ENCODE data around the gene ALK.

Gene ALK

DNA sequence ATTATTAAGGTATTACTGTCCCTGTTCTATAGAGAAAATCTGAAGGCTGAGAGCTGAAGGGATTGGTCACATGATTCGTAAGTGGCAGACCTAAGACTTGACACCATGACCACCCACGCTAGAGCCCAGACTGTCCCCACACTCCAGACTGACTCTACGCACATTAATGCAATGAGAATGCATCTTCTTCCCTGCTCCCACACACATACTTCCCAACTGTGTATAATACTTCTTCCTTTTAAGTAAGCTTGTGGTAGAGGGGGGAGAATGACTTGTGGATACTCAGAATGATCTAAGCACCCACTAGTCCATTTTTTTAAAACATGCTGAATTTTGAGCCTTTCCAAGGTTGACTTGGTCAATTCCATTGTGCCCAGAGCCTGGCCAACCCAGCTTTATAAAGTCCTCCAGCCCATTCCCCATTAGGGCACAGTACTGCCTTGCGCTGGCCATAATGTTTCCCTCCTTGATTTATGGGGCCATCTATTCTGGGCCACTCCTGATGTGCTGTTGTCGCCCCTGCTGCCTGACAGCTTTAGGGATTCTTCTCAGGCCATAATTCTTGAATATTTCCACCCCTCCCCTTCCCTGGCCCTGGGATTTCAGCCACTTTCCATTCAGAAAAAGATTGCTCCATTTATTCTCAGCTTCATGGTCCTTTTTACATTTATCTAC lies 28.7 kb downstream of the ALK start:
- no peak overlapping the region for H3K4me3 ChIP-seq (ENCODE audit: low read depth, low read length)
- TF ChIP-seq, protein P1, sequence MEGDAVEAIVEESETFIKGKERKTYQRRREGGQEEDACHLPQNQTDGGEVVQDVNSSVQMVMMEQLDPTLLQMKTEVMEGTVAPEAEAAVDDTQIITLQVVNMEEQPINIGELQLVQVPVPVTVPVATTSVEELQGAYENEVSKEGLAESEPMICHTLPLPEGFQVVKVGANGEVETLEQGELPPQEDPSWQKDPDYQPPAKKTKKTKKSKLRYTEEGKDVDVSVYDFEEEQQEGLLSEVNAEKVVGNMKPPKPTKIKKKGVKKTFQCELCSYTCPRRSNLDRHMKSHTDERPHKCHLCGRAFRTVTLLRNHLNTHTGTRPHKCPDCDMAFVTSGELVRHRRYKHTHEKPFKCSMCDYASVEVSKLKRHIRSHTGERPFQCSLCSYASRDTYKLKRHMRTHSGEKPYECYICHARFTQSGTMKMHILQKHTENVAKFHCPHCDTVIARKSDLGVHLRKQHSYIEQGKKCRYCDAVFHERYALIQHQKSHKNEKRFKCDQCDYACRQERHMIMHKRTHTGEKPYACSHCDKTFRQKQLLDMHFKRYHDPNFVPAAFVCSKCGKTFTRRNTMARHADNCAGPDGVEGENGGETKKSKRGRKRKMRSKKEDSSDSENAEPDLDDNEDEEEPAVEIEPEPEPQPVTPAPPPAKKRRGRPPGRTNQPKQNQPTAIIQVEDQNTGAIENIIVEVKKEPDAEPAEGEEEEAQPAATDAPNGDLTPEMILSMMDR (IDR thresholded peaks at IDR 0.05; ENCODE audit: borderline replicate concordance, insufficient read depth, low read depth, low read length): no peak

DNA sequence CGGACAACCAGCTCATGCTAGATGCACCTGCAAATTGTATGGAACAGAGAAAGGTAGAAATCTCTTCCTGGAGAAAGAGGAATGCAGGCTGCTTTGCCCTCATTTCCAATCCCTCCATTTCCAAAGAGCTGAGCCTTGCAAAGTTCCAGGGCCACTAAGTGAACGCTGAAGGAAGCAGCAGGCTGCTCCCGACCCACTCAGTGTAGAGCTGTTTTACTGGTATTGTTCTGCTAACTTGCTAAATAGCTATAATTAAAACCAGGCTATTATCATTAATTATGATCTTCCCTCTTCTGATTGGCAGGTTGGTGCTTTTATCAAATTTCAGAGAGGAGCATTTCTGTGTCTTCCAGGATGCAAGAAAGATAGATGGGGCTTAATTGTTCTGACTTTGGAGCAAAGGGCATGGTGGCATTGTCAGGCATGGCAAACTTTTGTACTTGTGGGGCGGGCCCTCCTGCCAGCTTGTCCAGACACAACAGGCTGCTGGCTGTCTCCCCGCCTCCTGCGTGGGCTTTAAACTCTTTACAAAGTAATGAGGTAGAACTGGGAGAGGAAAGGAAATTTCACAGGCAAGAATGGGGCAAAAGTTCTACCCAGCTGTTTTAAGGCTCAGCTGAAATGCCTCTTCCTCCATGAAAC lies 40.2 kb downstream of the ALK start:
- no peak overlapping the region for H3K4me3 ChIP-seq (ENCODE audit: low read depth, low read length)
- TF ChIP-seq, protein P1 (IDR thresholded peaks at IDR 0.05; ENCODE audit: borderline replicate concordance, insufficient read depth, low read depth, low read length): no peak

DNA sequence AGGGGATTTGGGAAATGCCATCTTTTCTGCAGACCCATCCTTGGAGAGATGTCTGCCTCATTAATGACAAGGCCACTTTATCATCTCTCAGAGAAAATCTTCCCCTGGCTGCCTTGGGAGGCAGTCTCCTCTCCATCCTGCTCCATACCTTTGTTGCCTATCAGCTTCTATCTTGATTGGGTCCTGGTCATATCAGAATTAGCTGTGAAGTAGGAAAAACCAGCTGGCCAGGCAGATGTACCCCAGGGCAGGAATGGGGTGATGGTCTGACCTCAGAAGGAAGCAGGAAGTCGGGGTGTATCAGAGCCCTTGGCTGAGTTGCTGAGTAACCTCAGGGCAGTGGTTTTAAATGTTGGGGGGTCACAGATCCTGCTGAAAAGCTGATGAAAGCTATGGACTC lies 41.3 kb downstream of the ALK start:
- TF ChIP-seq, protein P1 (IDR thresholded peaks at IDR 0.05; ENCODE audit: borderline replicate concordance, insufficient read depth, low read depth, low read length): no peak
- no peak overlapping the region for H3K4me3 ChIP-seq (ENCODE audit: low read depth, low read length)

DNA sequence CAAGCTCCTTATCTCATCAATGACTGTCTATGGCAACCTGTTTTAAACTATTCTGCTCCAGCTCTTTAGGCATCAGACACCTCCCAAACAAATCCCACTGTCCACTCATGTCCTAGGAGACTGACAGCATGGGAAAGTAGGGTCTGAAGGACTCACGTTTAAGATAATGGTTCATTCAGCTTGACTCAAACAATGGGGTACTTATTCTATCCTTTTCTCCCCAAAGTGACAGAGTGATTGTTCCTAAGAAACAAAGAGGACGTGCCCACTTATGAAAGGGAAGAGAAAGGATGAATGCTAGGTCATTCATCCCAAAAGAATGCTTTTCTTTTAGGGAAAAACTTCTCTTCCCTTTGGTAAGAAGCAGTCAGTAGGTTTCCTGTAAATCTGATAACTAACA lies 41.9 kb downstream of the ALK start:
- H3K4me3 ChIP-seq (ENCODE audit: low read depth, low read length): no peak overlapping the region
- TF ChIP-seq, protein P1 (IDR thresholded peaks at IDR 0.05; ENCODE audit: borderline replicate concordance, insufficient read depth, low read depth, low read length): no peak

DNA sequence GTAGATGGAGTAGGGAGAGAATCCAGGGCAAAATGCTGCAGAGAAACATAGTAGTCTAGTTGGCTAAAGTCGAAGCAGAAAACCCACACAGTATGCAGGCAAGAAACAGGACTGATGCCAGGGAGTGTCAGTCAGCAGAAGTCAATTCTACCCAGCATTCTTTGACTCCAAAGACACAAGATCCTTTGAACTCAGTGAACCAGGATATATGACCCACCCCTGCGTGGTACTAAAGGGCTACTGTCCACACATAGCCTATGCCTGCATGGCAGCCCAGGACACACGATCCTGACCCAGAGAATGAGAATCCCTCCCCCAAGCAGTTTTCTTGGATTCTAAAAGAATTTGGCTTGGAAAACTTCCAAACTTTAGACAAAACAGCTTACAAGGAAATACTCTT lies 42.5 kb downstream of the ALK start:
- TF ChIP-seq, protein P1 (IDR thresholded peaks at IDR 0.05; ENCODE audit: borderline replicate concordance, insufficient read depth, low read depth, low read length): no peak
- H3K4me3 ChIP-seq (ENCODE audit: low read depth, low read length): no peak overlapping the region

DNA sequence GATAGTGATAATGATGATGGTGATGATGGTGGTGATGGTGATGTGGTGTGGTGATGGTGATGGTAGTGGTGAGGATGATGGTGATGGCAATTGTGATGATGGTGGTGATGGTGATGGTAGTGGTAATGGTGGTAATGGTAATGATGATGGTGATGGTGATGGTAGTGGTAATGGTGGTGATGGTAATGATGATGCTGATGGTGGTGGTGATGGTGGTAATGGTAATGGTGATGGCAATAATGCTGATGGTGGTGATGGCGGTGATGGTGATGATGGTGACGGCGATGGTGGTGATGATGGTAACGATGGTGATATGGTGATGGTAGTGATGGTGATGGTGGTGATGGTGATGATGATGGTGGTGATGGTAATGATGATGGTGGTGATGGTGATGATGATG lies 45.0 kb downstream of the ALK start:
- TF ChIP-seq, protein P1 (IDR thresholded peaks at IDR 0.05; ENCODE audit: borderline replicate concordance, insufficient read depth, low read depth, low read length): no peak
- no peak overlapping the region for H3K4me3 ChIP-seq (ENCODE audit: low read depth, low read length)

DNA sequence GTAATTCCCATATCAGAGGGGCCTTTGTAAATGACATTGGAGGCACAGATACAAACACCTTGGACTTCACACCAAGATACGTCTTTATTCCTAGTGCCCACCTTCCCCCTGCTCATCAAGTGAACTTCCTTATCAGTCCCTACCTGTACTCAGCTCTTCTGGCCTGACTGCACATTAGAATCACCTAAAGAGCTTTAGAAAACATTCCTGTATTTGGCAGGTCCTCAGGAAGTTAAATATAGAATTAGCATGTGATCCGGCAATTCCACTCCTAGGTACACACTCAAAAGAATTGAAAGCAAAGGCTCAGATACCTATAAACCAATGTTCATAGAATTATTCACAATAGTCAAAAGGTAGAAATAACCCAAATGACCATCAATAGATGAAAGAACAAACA lies 46.6 kb downstream of the ALK start:
- no peak overlapping the region for H3K4me3 ChIP-seq (ENCODE audit: low read depth, low read length)
- TF ChIP-seq, protein P1 (IDR thresholded peaks at IDR 0.05; ENCODE audit: borderline replicate concordance, insufficient read depth, low read depth, low read length): no peak
